HPDE6-E6E7 (cell line): ENCODE results near the gene ZNF584.
"Not testable (repeated sequence)": the region's sequence is repeated elsewhere in the genome, so short reads cannot be mapped to it uniquely, and the experiment has no call there.

ENCODE experiments used
- DNase-seq: peaks from one replicate; pipeline ENCODE4 v3.0.0; 2011; ENCODE audit warnings: missing footprints; ENCODE audit errors: extremely low spot score

Gene ZNF584

DNA sequence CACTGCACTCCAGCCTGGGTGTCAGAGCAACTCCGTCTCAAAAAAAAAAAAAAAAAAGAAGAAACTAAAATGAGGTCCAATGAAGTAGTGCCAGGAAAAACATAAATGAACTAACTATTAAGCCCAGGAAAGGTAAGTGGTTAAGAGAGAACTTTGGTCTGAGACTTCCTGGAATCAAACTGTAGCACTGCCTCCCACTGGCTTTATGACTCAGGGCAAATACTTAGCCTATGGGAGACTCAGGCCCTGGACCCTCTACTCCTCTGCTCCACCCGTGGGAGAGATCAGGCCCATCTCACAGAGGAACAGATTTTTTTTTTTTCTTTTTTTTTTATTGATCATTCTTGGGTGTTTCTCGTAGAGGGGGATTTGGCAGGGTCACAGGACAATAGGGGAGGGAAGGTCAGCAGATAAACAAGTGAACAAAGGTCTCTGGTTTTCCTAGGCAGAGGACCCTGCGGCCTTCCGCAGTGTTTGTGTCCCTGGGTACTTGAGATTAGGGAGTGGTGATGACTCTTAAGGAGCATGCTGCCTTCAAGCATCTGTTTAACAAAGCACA is 4.5 kb upstream of the ZNF584 start:
- not testable (repeated sequence) for DNase-seq

DNA sequence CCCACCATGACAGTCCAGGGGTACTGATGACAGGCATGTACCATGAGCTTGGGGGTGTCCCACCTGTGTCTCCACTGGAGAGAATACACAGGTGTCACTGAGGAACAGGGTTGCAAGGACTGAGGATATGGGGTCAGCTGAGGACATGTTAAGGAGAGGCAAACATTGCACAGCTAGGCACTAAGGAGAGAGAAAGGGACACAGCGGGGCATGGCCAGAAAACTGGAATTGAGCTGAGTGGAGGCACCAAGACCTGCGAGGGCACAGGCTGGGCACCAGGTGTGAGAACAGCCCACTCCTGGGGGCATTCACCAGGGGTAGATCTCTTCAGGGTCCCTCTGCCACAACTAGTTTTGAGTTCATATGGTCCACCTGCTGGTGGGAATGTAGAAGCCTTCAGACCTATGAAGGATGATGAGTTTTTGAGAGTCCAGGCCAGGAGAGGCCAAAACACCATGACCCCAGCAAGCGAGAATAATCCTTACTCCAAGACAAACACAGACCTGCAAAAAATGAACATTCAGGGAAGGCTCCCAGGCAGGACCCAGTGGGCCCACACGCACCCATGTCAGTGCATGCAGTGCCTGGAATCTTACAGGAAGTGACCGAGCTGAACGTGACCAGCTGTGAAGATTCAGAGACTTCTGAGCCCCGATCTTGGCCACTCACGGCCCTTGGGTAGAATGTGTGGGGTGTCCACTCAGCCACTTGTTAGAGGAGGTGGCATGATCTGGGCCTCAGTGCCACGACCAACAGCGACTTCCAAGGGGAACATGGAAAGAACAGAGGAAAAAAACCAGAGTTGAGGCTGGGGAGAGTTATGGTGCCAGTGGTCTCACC is 1.4 kb upstream of the ZNF584 start:
- no peak for DNase-seq

DNA sequence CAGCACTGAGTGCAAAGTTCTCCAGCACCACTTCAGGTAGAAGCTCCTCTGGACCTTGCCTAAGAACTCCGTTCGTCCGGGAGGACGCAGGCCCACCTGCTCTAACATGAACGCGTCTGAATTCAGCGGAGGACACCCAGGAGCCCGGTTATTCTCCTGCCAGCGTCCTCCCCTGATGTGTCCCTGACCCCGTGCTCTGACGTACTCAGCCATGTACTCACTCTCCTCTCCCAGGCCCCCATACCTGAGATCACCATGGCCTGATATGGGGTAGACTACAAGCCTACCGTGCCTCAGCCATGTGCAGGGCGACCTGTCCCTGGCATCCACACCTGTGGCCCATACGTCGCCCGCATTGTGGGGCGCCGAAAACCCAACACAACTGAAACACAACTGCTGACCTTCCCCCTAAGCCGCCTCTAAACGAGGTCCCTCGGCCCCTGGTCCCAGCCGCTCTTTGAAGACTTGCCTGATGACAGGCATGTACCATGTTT is 744 bp upstream of the ZNF584 start:
- DNase-seq: peak; percentile 32

DNA sequence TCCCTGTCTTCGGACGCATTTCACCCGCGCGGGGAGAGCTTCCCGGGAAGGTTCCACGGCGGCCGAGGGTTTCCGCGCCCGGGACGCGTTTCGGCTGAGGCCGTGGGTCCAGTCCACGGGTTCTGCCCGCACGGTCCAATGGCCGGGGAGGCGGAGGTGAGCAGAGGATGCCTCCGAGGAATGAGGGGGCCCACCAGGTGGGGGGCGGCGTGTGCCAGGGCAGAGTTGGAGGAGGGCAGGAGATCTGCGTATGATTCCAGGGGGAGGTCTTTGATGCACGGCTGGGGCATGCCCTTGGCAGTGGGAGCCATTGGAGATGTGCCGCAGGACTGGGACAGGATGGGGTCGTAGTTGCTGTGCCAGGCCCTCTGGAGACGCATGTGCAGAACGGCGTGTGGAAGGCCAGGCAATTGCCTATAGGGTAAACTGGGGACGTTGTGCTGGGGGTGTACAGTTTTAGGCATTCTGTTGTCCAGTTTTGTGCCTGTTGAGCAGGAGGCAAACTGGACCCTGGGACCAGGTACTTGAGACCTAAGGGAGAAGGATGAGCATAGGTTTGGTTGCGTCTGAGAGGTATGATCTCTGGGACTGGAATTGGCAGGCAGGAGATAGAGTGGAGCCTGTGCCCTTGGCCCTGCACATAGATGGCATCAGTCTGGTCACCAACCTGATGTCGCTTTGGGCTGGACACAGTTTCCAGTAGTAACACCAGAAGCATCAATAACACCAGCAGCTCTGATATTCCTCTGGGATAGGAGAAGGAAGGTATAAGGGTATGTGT is 751 bp downstream of the ZNF584 start:
- DNase-seq: no peak

DNA sequence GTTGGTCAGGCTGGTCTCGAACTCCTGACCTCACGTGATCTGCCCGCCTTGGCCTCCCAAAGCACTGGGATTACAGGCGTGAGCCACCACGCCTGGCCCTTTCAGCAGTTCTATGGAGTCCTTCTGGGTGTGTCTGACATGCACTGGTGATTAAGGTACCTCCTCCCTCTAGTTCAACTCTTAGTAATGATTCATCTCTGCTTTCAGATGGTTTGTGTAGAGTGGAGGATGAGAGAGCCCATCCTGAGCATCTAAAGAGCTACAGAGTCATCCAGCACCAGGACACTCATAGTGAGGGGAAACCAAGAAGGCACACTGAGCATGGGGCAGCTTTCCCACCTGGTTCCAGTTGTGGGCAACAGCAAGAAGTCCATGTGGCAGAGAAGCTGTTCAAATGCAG is 8.2 kb downstream of the ZNF584 start:
- DNase-seq: no peak

DNA sequence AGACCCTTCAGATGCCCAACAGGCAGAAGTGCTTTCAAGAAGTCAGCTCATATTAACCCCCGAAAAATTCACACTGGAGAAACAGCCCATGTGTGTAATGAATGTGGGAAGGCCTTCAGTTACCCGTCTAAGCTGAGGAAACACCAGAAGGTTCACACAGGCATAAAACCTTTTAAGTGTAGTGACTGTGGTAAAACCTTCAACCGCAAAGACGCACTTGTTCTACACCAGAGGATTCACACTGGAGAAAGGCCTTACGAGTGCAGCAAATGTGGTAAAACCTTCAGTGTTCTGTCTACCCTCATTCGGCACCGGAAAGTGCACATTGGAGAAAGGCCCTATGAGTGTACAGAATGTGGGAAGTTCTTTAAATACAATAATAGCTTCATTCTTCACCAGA is 8.6 kb downstream of the ZNF584 start:
- DNase-seq: no peak

DNA sequence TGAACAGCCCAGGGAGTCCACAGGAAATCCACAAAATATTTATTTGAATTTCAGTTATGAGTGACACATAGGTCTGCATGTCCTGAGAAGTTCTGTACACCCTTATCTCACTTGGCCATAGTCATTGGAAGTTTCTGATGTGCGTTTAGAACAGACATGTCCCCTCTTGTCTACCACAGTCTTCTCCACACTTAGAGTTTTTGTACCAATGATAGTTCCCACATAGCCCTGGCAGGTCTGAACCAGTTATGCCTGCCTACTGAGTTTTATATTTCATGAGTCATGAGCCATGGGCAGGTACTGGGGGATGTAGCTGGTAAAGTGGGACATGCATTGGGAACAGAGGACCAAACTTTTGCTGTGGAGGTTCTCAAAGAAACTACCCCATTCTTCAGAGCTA is 20.2 kb downstream of the ZNF584 start:
- DNase-seq: peak; percentile 37

DNA sequence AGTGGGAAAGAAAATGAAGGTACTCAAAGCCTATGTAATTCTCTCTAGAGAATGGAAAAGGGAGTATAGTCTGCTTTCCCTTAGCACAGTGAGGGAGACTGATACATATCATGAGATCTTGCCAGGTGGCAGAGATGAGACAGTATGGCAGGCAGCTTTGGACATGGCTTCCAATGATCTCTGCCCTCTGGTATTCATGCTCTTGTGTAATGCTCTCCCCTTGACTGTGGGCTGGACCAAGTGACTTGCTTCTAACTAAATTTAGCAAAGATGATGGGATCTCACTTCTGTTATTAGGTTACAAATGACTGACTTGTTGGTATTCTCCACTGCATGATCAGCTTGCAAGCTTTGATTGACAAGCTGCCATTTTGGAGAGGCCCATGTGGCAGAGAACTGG is 21.3 kb downstream of the ZNF584 start:
- DNase-seq: no peak

DNA sequence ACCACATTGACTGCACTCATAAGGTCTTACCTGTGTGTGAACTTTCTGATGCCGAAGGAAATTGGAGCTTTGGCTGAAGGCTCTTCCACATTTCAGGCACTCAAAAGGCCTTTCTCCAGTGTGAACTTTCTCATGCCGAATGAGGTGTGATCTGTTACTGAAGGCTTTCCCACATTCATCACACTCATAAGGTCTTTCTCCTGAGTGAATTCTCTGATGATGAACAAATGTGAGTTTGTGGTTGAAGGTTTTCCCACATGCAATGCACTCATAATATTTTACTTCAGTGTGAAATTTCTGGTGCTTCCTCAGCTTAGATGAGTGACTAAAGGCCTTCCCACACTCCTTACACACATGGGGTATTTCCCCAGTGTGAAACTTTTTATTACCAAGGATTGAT is 25.8 kb downstream of the ZNF584 start:
- no peak for DNase-seq

DNA sequence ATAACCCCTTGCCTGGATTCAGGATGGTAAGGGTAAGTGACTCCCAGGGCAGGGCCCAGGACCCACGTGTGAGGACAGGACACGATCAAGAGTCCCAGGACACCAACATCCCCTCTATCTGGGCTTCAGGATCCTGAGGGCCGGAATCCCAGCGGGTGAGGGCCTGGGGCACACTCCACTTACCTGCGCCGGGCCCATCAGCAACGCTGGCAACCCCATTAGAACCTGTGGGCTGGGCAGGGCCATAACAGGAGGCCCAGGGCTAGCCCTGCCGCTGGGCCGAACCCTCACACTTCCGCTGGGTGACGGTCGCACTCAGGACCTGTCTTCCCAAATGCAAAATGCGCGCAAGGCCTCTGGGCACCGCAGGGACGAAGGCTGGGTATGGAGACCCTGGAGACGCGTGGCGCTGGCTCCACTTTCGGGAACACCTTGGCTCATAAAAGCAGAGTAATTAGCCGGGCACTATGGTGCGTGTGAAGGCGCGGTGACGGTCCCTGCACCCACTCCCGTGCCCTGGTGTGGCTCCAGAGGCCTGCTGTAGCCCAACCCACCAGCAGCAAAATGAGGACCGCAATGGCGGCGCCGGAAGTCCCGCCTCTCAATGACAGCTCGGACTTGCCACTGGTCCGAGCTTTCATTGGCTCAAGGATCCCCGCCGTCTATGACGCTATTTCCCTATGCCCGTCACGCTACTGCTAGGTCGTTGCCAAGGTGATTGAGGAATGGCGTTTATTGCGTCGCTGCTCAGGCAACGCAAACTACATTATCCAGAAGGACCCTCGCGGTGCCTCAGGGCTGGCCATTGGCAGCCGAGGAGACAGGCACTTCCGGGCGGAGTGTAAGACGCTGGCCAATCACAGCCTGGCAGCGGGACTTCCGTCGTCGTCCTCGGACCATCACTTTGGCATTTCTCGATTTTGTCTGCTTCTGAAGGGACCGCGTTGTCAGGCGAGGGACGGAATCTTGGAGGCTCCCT is 31.4 kb downstream of the ZNF584 start, which contains the start of gene ZNF132:
ZNF132 (minus strand) TSS at position 578 of the 979 bp plus-strand sequence; CDS start at position 246, 332 bp downstream.
- peak; percentile 100 for DNase-seq

DNA sequence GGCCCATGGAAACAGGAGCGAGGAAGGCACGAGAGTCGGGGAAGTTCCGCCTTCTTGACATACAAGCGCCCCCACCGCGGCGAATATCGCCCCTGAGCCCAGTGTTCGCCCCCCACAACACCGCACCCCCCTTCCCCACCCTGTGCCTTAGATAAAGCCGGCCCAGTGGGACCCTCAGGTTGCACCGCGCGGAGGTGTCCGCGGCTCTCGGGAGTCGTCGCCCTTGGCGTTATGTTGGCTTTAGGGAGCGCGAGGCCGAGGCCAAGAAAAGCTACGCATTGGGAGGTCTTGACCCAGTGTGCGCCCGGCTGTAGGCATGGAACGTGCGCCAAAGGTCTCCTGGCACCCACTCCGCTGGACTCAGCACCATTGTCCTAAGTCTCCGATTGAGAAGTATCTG is 32.1 kb downstream of the ZNF584 start:
- no peak for DNase-seq

DNA sequence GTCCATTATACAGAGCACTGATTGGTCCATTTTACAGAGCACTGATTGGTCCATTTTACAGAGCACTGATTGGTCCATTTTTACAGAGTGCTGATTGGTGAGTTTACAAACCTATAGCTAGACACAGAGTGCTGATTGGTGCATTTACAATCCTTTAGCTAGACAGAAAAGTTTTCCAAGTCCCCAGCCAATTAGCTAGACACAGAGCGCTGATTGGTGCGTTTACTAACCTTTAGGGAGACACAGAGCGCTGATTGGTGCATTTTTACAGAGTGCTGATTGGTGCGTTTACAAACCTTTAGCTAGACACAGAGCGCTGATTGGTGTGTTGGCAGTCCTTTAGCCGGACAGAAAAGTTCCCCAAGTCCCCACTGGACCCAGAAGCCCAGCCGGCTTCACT is 34.5 kb downstream of the ZNF584 start:
- DNase-seq: not testable (repeated sequence)

DNA sequence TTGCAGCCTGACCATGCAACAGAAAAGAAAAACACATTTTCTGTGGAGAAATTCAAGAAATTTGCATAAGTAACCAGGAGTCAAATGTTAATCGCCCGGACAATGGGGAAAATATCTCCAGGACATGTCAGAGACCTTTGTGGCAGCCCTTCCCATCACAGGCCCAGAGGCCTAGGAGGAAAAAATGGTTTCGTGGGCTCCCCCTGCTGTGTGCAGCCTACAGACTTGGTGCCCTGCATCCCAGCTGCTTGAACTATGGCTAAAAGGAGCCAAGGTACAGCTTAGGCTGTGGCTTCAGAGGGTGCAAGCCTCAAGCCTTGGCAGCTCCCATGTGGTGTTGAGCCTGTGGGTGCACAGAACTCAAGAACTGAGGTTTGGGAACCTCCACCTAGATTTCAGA is 40.4 kb downstream of the ZNF584 start:
- not testable (repeated sequence) for DNase-seq

DNA sequence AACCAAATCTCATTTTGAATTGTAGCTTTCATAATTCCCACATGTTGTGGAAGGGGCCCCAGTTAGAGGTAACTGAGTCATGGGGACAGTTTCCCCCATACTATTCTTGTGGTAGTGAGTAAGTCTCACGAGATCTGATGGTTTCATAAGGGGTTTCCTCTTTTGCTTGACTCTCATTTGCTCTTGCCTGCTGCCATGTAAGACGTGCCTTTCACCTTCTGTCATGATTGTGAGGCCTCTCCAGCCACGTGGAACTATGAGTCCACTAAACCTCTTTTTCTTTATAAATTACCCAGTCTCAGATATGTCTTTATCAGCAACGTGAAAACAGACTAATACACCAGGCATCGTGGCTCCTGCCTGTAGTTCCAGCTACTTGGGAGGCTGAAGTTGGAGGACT is 41.5 kb downstream of the ZNF584 start:
- DNase-seq: not testable (repeated sequence)

DNA sequence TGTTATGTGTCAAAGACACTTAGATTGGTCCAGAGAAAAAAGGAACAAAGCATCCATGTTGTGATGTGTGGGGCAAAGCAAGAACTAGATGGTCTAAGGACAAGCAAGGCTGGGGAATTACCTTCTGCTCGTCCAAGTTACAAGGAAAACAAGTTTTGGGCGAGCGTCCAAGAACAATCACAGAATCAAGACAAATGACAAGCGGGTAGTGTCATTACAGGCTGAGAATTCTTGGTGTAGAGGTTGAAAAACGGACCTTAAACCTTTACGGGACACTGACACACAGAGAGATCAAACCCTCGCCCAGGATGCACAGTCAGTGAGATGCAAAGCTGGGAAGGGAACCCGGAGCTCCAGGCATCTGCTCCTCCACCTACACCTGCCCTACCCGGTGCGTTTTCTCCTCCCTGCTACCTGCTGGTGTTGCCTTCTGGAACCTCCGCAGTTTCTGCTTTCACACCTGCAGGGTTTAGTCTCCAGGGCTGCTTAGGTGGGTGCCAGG is 42.5 kb downstream of the ZNF584 start:
- DNase-seq: peak; percentile 54

DNA sequence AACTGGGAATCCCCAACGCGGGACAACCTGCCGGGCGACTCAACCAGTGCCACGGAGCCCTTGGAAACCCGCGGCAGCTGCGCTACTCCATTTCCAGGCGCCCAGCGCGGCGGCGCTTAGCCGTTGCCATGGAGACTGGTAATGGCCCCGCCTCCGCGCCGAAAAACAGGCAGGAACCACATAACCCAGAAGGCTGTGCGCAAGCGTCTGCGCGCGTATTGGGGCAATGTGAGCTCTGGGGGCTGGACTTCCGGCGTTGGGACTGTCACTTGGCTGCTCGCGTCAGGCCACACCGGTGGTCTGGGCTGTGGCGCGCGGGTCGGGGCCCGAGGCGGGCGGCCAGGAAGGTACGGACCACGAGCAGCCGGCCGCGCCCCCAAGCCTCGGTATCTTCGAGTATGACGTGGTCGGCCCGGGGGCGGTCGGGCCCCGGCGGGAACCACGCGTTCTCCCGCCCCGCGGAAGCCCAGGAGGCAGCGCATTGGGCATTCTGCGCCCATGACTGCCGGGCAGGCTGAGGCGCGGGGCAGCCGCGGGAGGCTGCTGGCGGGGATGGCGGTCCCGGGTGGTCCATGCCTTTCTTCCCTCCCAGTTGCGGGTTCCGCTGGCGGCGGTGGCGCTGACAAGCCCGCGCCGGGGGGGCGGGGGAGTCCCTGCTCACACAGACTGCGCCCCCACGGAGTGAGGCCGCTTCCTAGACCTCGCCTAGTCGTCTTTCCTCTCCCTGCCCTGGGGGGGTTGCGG is 43.1 kb downstream of the ZNF584 start, which contains the start of gene ZNF324B:
ZNF324B (plus strand) TSS at position 265 of the 744 bp plus-strand sequence. CDS start 2,080 bp downstream, outside the sequence.
- DNase-seq: peak; percentile 94

DNA sequence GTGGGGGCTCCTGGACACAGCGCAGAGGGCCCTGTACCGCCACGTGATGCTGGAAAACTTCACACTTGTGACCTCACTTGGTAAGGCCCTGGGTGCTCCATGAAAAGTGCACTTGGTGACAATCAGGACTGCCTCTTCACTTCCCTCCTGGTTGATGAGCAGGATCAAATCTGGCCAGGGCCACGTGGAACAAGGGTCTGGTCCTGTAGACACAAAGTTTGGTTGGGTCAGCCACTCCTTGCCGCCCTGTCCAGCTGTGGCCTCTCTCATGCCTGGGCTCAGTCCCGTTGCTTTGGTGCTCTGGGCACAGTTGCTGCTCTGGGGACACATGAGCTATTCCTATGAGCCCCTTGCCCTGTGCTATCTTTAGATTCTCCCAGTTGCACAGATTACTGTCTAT is 45.3 kb downstream of the ZNF584 start:
- no peak for DNase-seq

DNA sequence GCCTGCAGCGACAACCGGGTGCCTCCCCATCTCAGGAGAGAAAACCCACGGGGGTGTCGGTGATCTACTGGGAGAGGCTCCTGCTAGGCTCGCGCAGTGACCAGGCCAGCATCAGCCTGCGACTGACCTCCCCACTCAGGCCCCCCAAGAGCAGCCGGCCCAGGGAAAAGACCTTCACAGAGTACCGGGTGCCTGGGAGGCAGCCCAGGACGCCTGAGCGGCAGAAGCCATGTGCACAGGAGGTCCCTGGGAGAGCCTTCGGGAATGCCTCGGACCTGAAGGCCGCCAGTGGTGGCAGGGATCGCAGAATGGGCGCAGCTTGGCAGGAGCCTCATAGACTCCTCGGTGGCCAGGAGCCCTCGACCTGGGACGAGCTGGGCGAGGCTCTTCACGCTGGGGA is 46.9 kb downstream of the ZNF584 start:
- no peak for DNase-seq

DNA sequence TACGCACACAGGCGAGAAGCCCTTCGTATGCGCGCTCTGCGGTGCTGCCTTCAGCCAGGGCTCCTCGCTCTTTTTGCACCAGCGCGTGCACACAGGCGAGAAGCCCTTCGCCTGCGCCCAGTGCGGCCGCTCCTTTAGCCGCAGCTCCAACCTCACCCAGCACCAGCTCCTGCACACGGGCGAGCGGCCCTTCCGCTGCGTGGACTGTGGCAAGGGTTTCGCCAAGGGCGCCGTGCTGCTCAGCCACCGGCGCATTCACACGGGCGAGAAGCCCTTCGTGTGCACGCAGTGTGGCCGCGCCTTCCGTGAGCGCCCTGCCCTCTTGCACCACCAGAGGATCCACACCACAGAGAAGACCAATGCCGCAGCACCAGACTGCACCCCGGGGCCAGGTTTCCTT is 47.7 kb downstream of the ZNF584 start:
- DNase-seq: no peak

DNA sequence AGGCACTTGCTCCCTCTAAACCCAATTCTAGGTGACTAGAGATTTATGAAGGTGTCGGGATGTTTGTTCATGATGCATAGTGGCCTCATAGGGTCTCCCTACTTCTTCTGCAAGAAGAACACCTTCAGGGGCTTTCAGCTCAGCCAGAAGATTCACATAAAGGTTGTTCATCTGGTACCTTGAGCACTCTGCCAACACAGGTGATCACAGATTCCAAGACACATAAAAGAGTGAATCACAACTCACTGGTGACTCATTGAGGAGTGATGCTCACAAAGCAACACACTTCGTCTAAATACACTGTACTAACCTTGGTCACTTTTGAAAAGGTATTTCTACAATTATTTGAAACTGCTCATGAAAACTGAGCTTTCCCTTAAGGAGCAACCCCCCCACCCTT is 51.6 kb downstream of the ZNF584 start:
- DNase-seq: peak; percentile 54
